Tibial nerve (tissue), 3 donors: ENCODE data around the gene AP1B1.

ENCODE experiments used
- CTCF ChIP-seq, 5 experiments: fragments of 200-600 bp in 3 of 5; fragments of 450-650 bp in 2 of 5; sonication (generic) in 3 of 5; IDR thresholded peaks; one replicate each; pipeline ENCODE4 v1.5.1; 2016 to 2019; ENCODE audit warnings: antibody characterized with exemption in 5 of 5, mild to moderate bottlenecking in 3 of 5, moderate library complexity in 2 of 5
- POLR2A ChIP-seq, 2 donors: fragments of 450-650 bp; IDR thresholded peaks; one replicate each; pipeline ENCODE4 v1.6.1; 2017; ENCODE audit warnings: antibody characterized with exemption in 2 of 2, mild to moderate bottlenecking in 2 of 2, moderate library complexity in 2 of 2

GRCh38 chr22:29330753-29331152 is 57.6 kb downstream of the AP1B1 start:
- TF ChIP-seq CTCF (IDR thresholded peaks at IDR 0.05): no peak
- TF ChIP-seq POLR2A (IDR thresholded peaks at IDR 0.05): no peak
